Adipocyte (in vitro differentiated cells): ENCODE results near the gene CALML3.

Source experiments
- DNase-seq: peaks from one replicate; pipeline ENCODE4 v3.0.0-alpha.2; 2015; ENCODE audit warnings: low read depth
- H3K27me3 ChIP-seq: replicated peaks from 2 replicates; pipeline ENCODE4 v1.7.0; 2013; ENCODE audit warnings: mild to moderate bottlenecking, low read length, moderate library complexity; ENCODE audit not compliant: control insufficient read depth, insufficient read depth
- H3K36me3 ChIP-seq: 2 replicates; pipeline ENCODE4 v1.7.0; 2013; ENCODE audit warnings: low read length, mild to moderate bottlenecking, moderate library complexity; ENCODE audit not compliant: control insufficient read depth, insufficient read depth, severe bottlenecking
- H3K4me1 ChIP-seq: 2 replicates; pipeline ENCODE4 v1.7.0; 2013; ENCODE audit warnings: mild to moderate bottlenecking, low read length, moderate library complexity; ENCODE audit not compliant: control insufficient read depth, insufficient read depth
- H3K4me3 ChIP-seq: 2 replicates; pipeline ENCODE4 v1.7.0; 2013; ENCODE audit warnings: mild to moderate bottlenecking, low read length, moderate library complexity
- H3K9ac ChIP-seq: 2 replicates; pipeline ENCODE4 v1.7.0; 2013; ENCODE audit warnings: mild to moderate bottlenecking, low read length, moderate library complexity
- H3K9me3 ChIP-seq: 2 replicates; pipeline ENCODE4 v1.7.0; 2013; ENCODE audit warnings: mild to moderate bottlenecking, low read length, moderate library complexity; ENCODE audit not compliant: control insufficient read depth

CALML3 gene

DNA sequence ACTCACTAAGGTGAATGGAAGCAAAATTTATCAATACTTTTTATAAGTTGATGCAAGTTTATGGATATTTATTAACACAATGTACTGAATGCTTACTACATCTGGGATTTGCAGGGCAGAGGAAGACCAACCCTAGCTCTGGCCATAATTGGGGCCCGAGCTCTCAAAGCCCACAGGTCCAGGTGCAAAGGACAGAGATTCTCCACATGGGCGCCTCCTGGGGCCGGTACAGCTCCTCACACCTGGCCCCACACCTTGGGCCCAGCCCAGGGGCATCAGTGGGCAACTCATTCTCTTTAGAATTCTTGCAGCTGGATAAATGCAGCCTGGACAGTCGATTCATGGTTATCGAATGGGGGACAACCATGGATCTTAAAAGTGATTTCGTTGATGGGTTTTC is 47.1 kb downstream of the CALML3 start:
- Histone ChIP-seq H3K27me3 (no peaks in the 10 kb centered on the region), H3K4me1 (peaks cover 9% of the 10 kb centered on the region), H3K9ac (no peak overlapping the region), H3K36me3 (no peaks in the 10 kb centered on the region), H3K4me3 (no peak overlapping the region), H3K9me3 (no peaks in the 10 kb centered on the region)
- DNase-seq: no peak

- H3K27me3 ChIP-seq: no peaks in the 10 kb centered on the region
- peaks cover 9% of the 10 kb centered on the region for H3K4me1 ChIP-seq
- H3K36me3 ChIP-seq: no peaks in the 10 kb centered on the region
- H3K4me3 ChIP-seq: no peak overlapping the region
- DNase-seq: no peak
- H3K9ac ChIP-seq: no peak overlapping the region
- no peaks in the 10 kb centered on the region for H3K9me3 ChIP-seq
These were observed 48.7 kb downstream of the CALML3 start for GRCh38 chr10:5573319-5573950.

GRCh38 chr10:5573968-5574641 is 49.3 kb downstream of the CALML3 start:
- no peak overlapping the region for H3K4me3 ChIP-seq

GRCh38 chr10:5574642-5575131 is 49.9 kb downstream of the CALML3 start:
- Histone ChIP-seq H3K27me3 (no peaks in the 10 kb centered on the region), H3K4me1 (peaks cover 9% of the 10 kb centered on the region), H3K4me3 (no peak overlapping the region), H3K9ac (peak overlapping the region; percentile 31), H3K9me3 (no peaks in the 10 kb centered on the region), H3K36me3 (no peaks in the 10 kb centered on the region)
- no peak for DNase-seq

More at GRCh38 chr10:5573968-5574641, 49.3 kb downstream of the CALML3 start:
- Histone ChIP-seq H3K9me3 (no peaks in the 10 kb centered on the region), H3K27me3 (no peaks in the 10 kb centered on the region), H3K36me3 (no peaks in the 10 kb centered on the region), H3K4me1 (peaks cover 9% of the 10 kb centered on the region), H3K9ac (no peak overlapping the region)
- no peak for DNase-seq

GRCh38 chr10:5575144-5575481 is 50.4 kb downstream of the CALML3 start:
- Histone ChIP-seq H3K4me3 (peak overlapping the region; percentile 54), H3K27me3 (no peaks in the 10 kb centered on the region), H3K9ac (peak overlapping the region; percentile 31), H3K36me3 (no peaks in the 10 kb centered on the region), H3K9me3 (no peaks in the 10 kb centered on the region), H3K4me1 (peaks cover 9% of the 10 kb centered on the region)
- no peak for DNase-seq

- peak; percentile 61 for DNase-seq
- peak overlapping the region; percentile 31 for H3K9ac ChIP-seq
- H3K4me3 ChIP-seq: peak overlapping the region; percentile 54
- H3K27me3 ChIP-seq: no peaks in the 10 kb centered on the region
- peaks cover 9% of the 10 kb centered on the region for H3K4me1 ChIP-seq
- no peaks in the 10 kb centered on the region for H3K36me3 ChIP-seq
- H3K9me3 ChIP-seq: no peaks in the 10 kb centered on the region
These were observed 50.9 kb downstream of the CALML3 start for GRCh38 chr10:5575482-5576153.

GRCh38 chr10:5576154-5576748 is 51.5 kb downstream of the CALML3 start:
- Histone ChIP-seq H3K4me1 (peaks cover 9% of the 10 kb centered on the region), H3K9me3 (no peaks in the 10 kb centered on the region), H3K36me3 (no peaks in the 10 kb centered on the region), H3K4me3 (no peak overlapping the region), H3K27me3 (no peaks in the 10 kb centered on the region), H3K9ac (no peak overlapping the region)
- no peak for DNase-seq
